Astrocyte (in vitro differentiated cells and primary cell): ENCODE data around the gene TMEM89. TPM values are rescaled to one million over a fixed set of nuclear protein-coding genes. Genes with fewer than 3 reads are reported as not detected.
A peak's percentile ranks its signal among the peaks of the same experiment; 100 is the strongest.

Source experiments
- DNase-seq: peaks from one replicate; pipeline ENCODE4 v3.0.0-alpha.2; 2010; ENCODE audit warnings: low read depth
- FAIRE-seq: peaks from 2 replicates; lab custom pipeline; 2011; peaks lifted over from hg19 to GRCh38; lab: Jason Lieb, UNC
- H2AFZ ChIP-seq: 2 replicates; pipeline ENCODE4 v1.6.0; 2012; ENCODE audit warnings: low read depth, low read length, inconsistent platforms
- H3K27ac ChIP-seq: 2 replicates; pipeline ENCODE4 v1.5.1; 2011; ENCODE audit warnings: low read depth, low read length, inconsistent platforms
- H3K27me3 ChIP-seq: 2 replicates; pipeline ENCODE4 v1.6.0; 2011; ENCODE audit warnings: low read length, inconsistent platforms; ENCODE audit not compliant: insufficient read depth
- H3K36me3 ChIP-seq: 2 replicates; pipeline ENCODE4 v1.5.1; 2011; ENCODE audit warnings: low read length, inconsistent platforms; ENCODE audit not compliant: insufficient read depth
- H3K4me1 ChIP-seq: 2 replicates; pipeline ENCODE4 v1.5.1; 2011; ENCODE audit warnings: low read length, inconsistent platforms; ENCODE audit not compliant: insufficient read depth
- H3K4me2 ChIP-seq: 2 replicates; pipeline ENCODE4 v1.6.0; 2012; ENCODE audit warnings: low read length, inconsistent platforms
- H3K4me3 ChIP-seq: 2 replicates; pipeline ENCODE4 v1.5.1; 2011; ENCODE audit warnings: low read depth, mild to moderate bottlenecking, low read length, inconsistent platforms; ENCODE audit not compliant: insufficient read depth
- H3K79me2 ChIP-seq: 2 replicates; pipeline ENCODE4 v1.6.0; 2012; ENCODE audit warnings: mild to moderate bottlenecking, low read length, inconsistent platforms; ENCODE audit not compliant: insufficient read depth
- H3K9ac ChIP-seq: 2 replicates; pipeline ENCODE4 v1.6.0; 2012; ENCODE audit warnings: mild to moderate bottlenecking, low read length, inconsistent platforms
- H3K9me3 ChIP-seq: 2 replicates; pipeline ENCODE4 v1.5.1; 2012; ENCODE audit warnings: low read depth, mild to moderate bottlenecking, low read length, inconsistent platforms; ENCODE audit not compliant: insufficient read depth
- H4K20me1 ChIP-seq: 2 replicates; pipeline ENCODE4 v1.6.0; 2012; ENCODE audit warnings: low read length, inconsistent platforms; ENCODE audit not compliant: insufficient read depth
- H3K27ac Mint-ChIP-seq: one replicate; pipeline ENCODE4 v1.8.0; 2021; ENCODE audit warnings: mild to moderate bottlenecking, mixed read lengths; ENCODE audit not compliant: unreplicated experiment
- H3K27me3 Mint-ChIP-seq: one replicate; pipeline ENCODE4 v1.8.0; 2021; ENCODE audit warnings: low read depth, mixed read lengths; ENCODE audit not compliant: unreplicated experiment
- H3K36me3 Mint-ChIP-seq: one replicate; pipeline ENCODE4 v1.8.0; 2021; ENCODE audit warnings: low read depth, mixed read lengths; ENCODE audit not compliant: unreplicated experiment
- H3K4me1 Mint-ChIP-seq: one replicate; pipeline ENCODE4 v1.8.0; 2021; ENCODE audit warnings: low read depth, mixed read lengths; ENCODE audit not compliant: unreplicated experiment
- H3K4me3 Mint-ChIP-seq: one replicate; pipeline ENCODE4 v1.8.0; 2021; ENCODE audit warnings: mild to moderate bottlenecking, moderate library complexity, mixed read lengths; ENCODE audit not compliant: unreplicated experiment
- H3K9me3 Mint-ChIP-seq: one replicate; pipeline ENCODE4 v1.8.0; 2021; ENCODE audit warnings: mild to moderate bottlenecking, mixed read lengths; ENCODE audit not compliant: unreplicated experiment
- EZH2 ChIP-seq: IDR thresholded peaks from 2 replicates; pipeline ENCODE4 v1.6.1; 2012; ENCODE audit warnings: mild to moderate bottlenecking, low read length, inconsistent platforms; ENCODE audit not compliant: insufficient read depth
- total RNA-seq: library from RNA; stranded (reverse); gene quantifications from 2 replicates; pipeline ENCODE4 v1.2.1, GENCODE V29; 2021
- TF ChIP-seq, protein P1 (sequence below): IDR thresholded peaks from 2 replicates; pipeline ENCODE4 v1.5.1; 2011; ENCODE audit warnings: low read depth, mild to moderate bottlenecking, inconsistent platforms, low read length, moderate library complexity; ENCODE audit not compliant: insufficient read depth

The TMEM89 gene
- total RNA-seq, 1 donor from 2014 or later = 0.36 TPM

DNA sequence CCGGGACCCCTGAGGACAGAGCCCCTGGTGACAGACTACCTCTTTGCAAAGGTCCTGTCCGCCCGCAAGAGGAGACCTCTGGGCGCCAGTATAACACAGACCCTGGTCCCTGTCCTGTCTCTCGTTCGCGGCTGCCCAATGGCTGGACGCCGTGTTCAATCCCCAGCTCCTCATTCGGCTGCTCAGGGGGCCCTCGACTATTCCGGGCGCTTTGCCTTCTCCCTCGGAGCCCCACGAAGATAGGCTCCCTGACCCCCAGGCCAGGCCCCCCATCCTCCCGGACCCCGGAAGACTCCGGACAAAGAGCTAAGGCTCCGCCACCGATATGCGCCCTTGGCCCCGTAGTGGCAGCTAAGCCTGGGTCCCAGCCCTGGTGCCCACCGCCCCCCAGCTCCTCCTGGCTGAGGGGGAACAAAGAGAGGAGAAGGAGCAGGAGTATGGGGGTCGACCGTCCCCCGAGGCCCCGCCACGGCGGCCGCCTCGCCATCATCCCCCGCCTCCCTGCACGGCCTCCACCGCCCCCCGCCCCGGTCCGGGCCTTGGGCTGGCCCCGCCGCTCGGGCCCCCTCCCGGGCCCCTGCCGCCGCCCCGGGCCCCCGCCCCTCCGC is 40.7 kb upstream of the TMEM89 start:
- Mint-ChIP-seq H3K36me3 (peaks cover 30% of the 10 kb centered on the region), H3K27ac (no peak overlapping the region), H3K9me3 (peaks cover 9% of the 10 kb centered on the region), H3K4me1 (peaks cover 2% of the 10 kb centered on the region), H3K4me3 (peak overlapping the region; percentile 82), H3K27me3 (no peaks in the 10 kb centered on the region)
- Histone ChIP-seq H3K27ac (no peak overlapping the region), H3K9me3 (peaks cover 5% of the 10 kb centered on the region), H3K9ac (no peak overlapping the region), H4K20me1 (peaks cover 4% of the 10 kb centered on the region), H3K27me3 (no peaks in the 10 kb centered on the region), H3K4me1 (peaks cover 15% of the 10 kb centered on the region), H3K36me3 (no peaks in the 10 kb centered on the region), H3K4me3 (no peak overlapping the region), H3K79me2 (no peaks in the 10 kb centered on the region), H2AFZ (no peak overlapping the region), H3K4me2 (peak overlapping the region; percentile 97)
- TF ChIP-seq, protein P1, sequence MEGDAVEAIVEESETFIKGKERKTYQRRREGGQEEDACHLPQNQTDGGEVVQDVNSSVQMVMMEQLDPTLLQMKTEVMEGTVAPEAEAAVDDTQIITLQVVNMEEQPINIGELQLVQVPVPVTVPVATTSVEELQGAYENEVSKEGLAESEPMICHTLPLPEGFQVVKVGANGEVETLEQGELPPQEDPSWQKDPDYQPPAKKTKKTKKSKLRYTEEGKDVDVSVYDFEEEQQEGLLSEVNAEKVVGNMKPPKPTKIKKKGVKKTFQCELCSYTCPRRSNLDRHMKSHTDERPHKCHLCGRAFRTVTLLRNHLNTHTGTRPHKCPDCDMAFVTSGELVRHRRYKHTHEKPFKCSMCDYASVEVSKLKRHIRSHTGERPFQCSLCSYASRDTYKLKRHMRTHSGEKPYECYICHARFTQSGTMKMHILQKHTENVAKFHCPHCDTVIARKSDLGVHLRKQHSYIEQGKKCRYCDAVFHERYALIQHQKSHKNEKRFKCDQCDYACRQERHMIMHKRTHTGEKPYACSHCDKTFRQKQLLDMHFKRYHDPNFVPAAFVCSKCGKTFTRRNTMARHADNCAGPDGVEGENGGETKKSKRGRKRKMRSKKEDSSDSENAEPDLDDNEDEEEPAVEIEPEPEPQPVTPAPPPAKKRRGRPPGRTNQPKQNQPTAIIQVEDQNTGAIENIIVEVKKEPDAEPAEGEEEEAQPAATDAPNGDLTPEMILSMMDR = no peak
- no peak for TF ChIP-seq EZH2
- DNase-seq (no peak), FAIRE-seq (no peak)

DNA sequence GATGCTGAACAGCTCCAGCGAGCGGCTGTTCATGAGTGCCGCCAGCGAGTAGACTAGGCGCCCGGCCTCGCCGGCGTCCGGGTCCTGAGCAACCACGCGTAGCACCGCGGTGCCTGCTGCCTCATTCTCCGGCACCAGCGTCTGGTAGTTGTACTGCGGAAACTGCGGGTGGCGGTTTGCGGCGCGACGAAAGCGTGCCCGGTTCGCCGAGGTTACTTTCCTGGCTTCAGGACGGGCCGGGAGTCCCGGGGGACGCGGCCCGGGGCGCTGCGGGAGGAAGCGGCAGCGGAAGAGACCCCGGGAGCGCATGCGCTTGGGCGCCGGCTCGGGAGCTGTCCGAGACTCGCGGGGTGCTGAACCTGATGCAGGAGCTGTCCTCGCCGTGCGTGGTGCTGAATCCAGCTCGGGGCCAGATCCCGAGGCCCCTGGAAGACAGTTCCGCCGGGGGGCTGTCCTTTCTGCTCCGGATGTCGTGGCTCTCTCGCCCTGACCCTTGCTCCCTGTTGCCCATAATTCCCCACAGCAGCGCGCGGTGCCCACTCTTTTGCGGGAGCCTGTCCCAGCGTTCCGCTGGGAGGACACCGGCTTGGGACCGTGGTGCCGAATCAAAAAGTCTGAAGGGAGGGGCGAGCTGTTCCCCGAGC is 40.1 kb upstream of the TMEM89 start:
- H3K9me3 ChIP-seq = peaks cover 5% of the 10 kb centered on the region
- no peak overlapping the region for H3K27ac ChIP-seq
- peaks cover 30% of the 10 kb centered on the region for H3K36me3 Mint-ChIP-seq
- H3K4me2 ChIP-seq = peak overlapping the region; percentile 97
- peaks cover 2% of the 10 kb centered on the region for H3K4me1 Mint-ChIP-seq
- no peaks in the 10 kb centered on the region for H3K27me3 Mint-ChIP-seq
- peaks cover 4% of the 10 kb centered on the region for H4K20me1 ChIP-seq
- peak overlapping the region; percentile 91 for H2AFZ ChIP-seq
- no peaks in the 10 kb centered on the region for H3K79me2 ChIP-seq
- H3K4me3 Mint-ChIP-seq = peak overlapping the region; percentile 82
- no peaks in the 10 kb centered on the region for H3K36me3 ChIP-seq
- peaks cover 9% of the 10 kb centered on the region for H3K9me3 Mint-ChIP-seq
- no peak overlapping the region for H3K27ac Mint-ChIP-seq
- peaks cover 15% of the 10 kb centered on the region for H3K4me1 ChIP-seq
- H3K9ac ChIP-seq = no peak overlapping the region
- H3K27me3 ChIP-seq = no peaks in the 10 kb centered on the region
- TF ChIP-seq, protein P1 = no peak
- TF ChIP-seq EZH2 = no peak
- FAIRE-seq (no peak), DNase-seq (peak; percentile 11)
- peak overlapping the region; percentile 65 for H3K4me3 ChIP-seq

DNA sequence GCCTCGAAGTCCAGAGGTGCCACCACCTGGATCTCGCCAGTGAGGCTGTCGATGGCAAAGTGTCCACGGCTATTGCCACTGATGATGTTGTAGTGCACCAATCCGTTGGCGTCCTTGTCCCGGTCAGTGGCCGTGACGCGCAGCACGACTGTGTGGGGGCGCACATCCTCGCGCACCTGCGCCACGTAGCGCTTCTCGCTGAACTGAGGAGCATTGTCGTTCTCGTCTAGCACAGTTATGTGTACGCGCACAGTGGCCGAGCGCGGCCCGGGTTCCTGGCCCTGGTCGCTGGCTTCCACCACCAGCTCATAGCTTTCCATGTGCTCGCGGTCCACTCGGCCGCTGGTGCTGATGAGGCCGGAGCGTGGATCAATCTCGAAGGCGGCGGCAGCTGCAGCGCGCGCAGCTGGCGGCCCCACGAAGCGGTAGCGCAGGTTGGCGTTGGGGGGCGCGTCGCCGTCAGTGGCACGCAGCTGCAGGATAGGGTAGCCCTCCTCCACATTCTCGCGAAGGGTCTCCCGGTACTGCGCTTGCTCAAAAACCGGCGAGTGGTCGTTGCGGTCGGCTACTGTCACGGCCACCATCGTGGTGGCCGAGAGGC is 39.3 kb upstream of the TMEM89 start:
- Histone ChIP-seq H3K4me3 (peak overlapping the region; percentile 65), H3K27ac (no peak overlapping the region), H2AFZ (peak overlapping the region; percentile 91), H3K4me1 (peaks cover 15% of the 10 kb centered on the region), H3K4me2 (peak overlapping the region; percentile 97), H3K79me2 (no peaks in the 10 kb centered on the region), H3K9me3 (peaks cover 5% of the 10 kb centered on the region), H3K36me3 (no peaks in the 10 kb centered on the region), H3K9ac (no peak overlapping the region), H4K20me1 (peaks cover 4% of the 10 kb centered on the region), H3K27me3 (no peaks in the 10 kb centered on the region)
- Mint-ChIP-seq H3K27ac (no peak overlapping the region), H3K27me3 (no peaks in the 10 kb centered on the region), H3K36me3 (peaks cover 28% of the 10 kb centered on the region), H3K4me1 (peaks cover 2% of the 10 kb centered on the region), H3K4me3 (no peak overlapping the region), H3K9me3 (peaks cover 9% of the 10 kb centered on the region)
- FAIRE-seq = no peak
- no peak for TF ChIP-seq EZH2
- TF ChIP-seq, protein P1 = no peak
- no peak for DNase-seq
